HCT116 (cell line): Measurements from ENCODE around the gene TMEM145. TPM values are rescaled to one million over a fixed set of nuclear protein-coding genes. Genes with fewer than 3 reads are reported as not detected.

Source experiments
- ATAC-seq: fragments of 200-7000 bp; cut with Tn5 transposase; 2 replicates; pipeline ENCODE4 v1.9.1; 2020; ENCODE audit warnings: mild to moderate bottlenecking, moderate library complexity
- BruUV-seq: library from RNA; stranded (reverse); fragments of 400-500 nt; replicated peaks from 2 replicates; lab custom pipeline; 2021; lab: Mats Ljungman, UMichigan
- CTCF ChIA-PET: fragments of 300-600 bp; sonication (Branson Sonifier 250); formaldehyde crosslinking; loops from one replicate; lab custom pipeline; 2021; ENCODE audit warnings: antibody characterized with exemption; lab: Charles Lee
- POLR2A ChIA-PET: fragments of 300-600, 350-600 bp; sonication (Branson Sonifier 250); formaldehyde crosslinking; loops from one replicate; lab custom pipeline; 2021; ENCODE audit warnings: antibody characterized with exemption; lab: Charles Lee
- RAD21 ChIA-PET, 2 experiments: fragments of 300-600 bp; sonication (Branson Sonifier 250); formaldehyde crosslinking; loops; one replicate each; lab custom pipeline; 2023; ENCODE audit warnings: low total read pairs in 2 of 2; ENCODE audit not compliant: uncharacterized antibody in 2 of 2, unreplicated experiment in 2 of 2, low non-redundant PET in 1 of 2; lab: Charles Lee
- DNase-seq: peaks from one replicate; pipeline ENCODE4 v3.0.0-alpha.2; 2010; ENCODE audit warnings: low read depth, low spot score
- H2AFZ ChIP-seq: fragments of 200-600 bp; shearing (Covaris generic), sonication (generic); 2 replicates; pipeline ENCODE4 v1.6.1; 2017; ENCODE audit warnings: low read depth, mixed run types, mixed read lengths, antibody characterized with exemption, low read length; ENCODE audit not compliant: poor library complexity, severe bottlenecking
- H3K27ac ChIP-seq: 2 replicates; pipeline ENCODE4 v1.5.1; 2012; ENCODE audit warnings: low read depth, low read length
- H3K27me3 ChIP-seq: fragments of 200-600 bp; sonication (generic); 2 replicates; pipeline ENCODE4 v1.6.1; 2016; ENCODE audit warnings: mixed run types, low read length, mixed read lengths; ENCODE audit not compliant: insufficient read depth
- H3K36me3 ChIP-seq, 2 experiments: fragments of 200-500 bp in 1 of 2; fragments of 200-600 bp in 1 of 2; sonication (Bioruptor generic) in 1 of 2; sonication (generic) in 1 of 2; 2 replicates each; pipeline versions ENCODE4 v1.5.1 to v1.6.1; 2014 to 2016; ENCODE audit warnings: low read length in 2 of 2, inconsistent platforms in 1 of 2, mixed read lengths in 1 of 2, mixed run types in 1 of 2; ENCODE audit not compliant: insufficient read depth in 2 of 2, control insufficient read depth in 1 of 2
- H3K4me1 ChIP-seq, 2 experiments: fragments of 200-600 bp in 1 of 2; sonication (generic) in 1 of 2; 2 replicates each; pipeline versions ENCODE4 v1.5.1 to v1.6.1; 2012 to 2017; ENCODE audit warnings: low read length in 2 of 2, inconsistent platforms in 1 of 2, mild to moderate bottlenecking in 1 of 2, mixed read lengths in 1 of 2, mixed run types in 1 of 2, moderate library complexity in 1 of 2; ENCODE audit not compliant: insufficient read depth in 2 of 2, control insufficient read depth in 1 of 2
- H3K4me2 ChIP-seq: fragments of 200-600 bp; sonication (generic); 2 replicates; pipeline ENCODE4 v1.6.1; 2017; ENCODE audit warnings: mixed run types, low read length, mixed read lengths
- H3K4me3 ChIP-seq, 2 experiments: fragments of 200-600 bp in 1 of 2; sonication (generic) in 1 of 2; replicated peaks in 1 of 2; 2 replicates each; pipeline ENCODE4 v1.5.1; 2011 to 2016; ENCODE audit warnings: low read length in 2 of 2, control low read depth in 1 of 2, low read depth in 1 of 2, mild to moderate bottlenecking in 1 of 2, mixed read lengths in 1 of 2, mixed run types in 1 of 2
- H3K79me2 ChIP-seq: fragments of 200-600 bp; sonication (generic); 2 replicates; pipeline ENCODE4 v1.6.1; 2017; ENCODE audit warnings: mild to moderate bottlenecking, mixed run types, low read length, moderate library complexity, mixed read lengths; ENCODE audit not compliant: insufficient read depth
- H3K9ac ChIP-seq: fragments of 200-600 bp; sonication (generic); 2 replicates; pipeline ENCODE4 v1.6.1; 2016; ENCODE audit warnings: low read length, mixed read lengths
- H3K9me2 ChIP-seq: fragments of 200-600 bp; sonication (generic), shearing (Covaris generic); 2 replicates; pipeline ENCODE4 v1.6.1; 2017; ENCODE audit warnings: mixed run types, mild to moderate bottlenecking, moderate library complexity; ENCODE audit not compliant: insufficient read depth
- H3K9me3 ChIP-seq, 2 experiments: fragments of 200-500 bp in 1 of 2; fragments of 200-600 bp in 1 of 2; sonication (Bioruptor generic) in 1 of 2; sonication (generic) in 1 of 2; 2 replicates each; pipeline ENCODE4 v1.6.1; 2014 to 2017; ENCODE audit warnings: low read length in 2 of 2, mixed read lengths in 2 of 2, inconsistent platforms in 1 of 2, low read depth in 1 of 2, mild to moderate bottlenecking in 1 of 2, mixed run types in 1 of 2, moderate library complexity in 1 of 2; ENCODE audit not compliant: control insufficient read depth in 1 of 2, insufficient read depth in 1 of 2
- H4K20me1 ChIP-seq: fragments of 200-600 bp; sonication (generic), shearing (Covaris generic); 2 replicates; pipeline ENCODE4 v1.6.1; 2017; ENCODE audit warnings: mixed run types, mild to moderate bottlenecking, moderate library complexity; ENCODE audit not compliant: insufficient read depth
- SIN3A ChIP-seq: IDR thresholded peaks from 2 replicates; pipeline ENCODE4 v1.6.1; 2012; ENCODE audit warnings: low read depth
- intact Hi-C: fragments of 100-400 bp; cut with micrococcal nuclease; formaldehyde crosslinking; loops from 2 replicates; pipeline ENCODE4 v1.10.0; 2022
- total RNA-seq: library from RNA; stranded (reverse); gene quantifications from one replicate; pipeline ENCODE4 v1.2.1, GENCODE V29; 2021; ENCODE audit not compliant: unreplicated experiment
- TF ChIP-seq, protein P1 (sequence below), 3 experiments: fragments of 200-600 bp in 1 of 3; sonication (generic) in 1 of 3; IDR thresholded peaks in 2 of 3; conservative IDR thresholded peaks in 1 of 3; 2 replicates each; pipeline ENCODE4 v1.5.1; 2012 to 2017; ENCODE audit warnings: low read depth in 2 of 3, low read length in 2 of 3, antibody characterized with exemption in 1 of 3, borderline replicate concordance in 1 of 3, control low read depth in 1 of 3, mild to moderate bottlenecking in 1 of 3, mixed read lengths in 1 of 3, mixed run types in 1 of 3, moderate library complexity in 1 of 3; ENCODE audit not compliant: insufficient read depth in 1 of 3
- TF ChIP-seq, protein P2 (sequence below): IDR thresholded peaks from 2 replicates; pipeline ENCODE4 v1.6.1; 2012; ENCODE audit warnings: low read depth

Gene TMEM145
- total RNA-seq, 1 experiment from 2014 or later = 7.2 TPM

DNA sequence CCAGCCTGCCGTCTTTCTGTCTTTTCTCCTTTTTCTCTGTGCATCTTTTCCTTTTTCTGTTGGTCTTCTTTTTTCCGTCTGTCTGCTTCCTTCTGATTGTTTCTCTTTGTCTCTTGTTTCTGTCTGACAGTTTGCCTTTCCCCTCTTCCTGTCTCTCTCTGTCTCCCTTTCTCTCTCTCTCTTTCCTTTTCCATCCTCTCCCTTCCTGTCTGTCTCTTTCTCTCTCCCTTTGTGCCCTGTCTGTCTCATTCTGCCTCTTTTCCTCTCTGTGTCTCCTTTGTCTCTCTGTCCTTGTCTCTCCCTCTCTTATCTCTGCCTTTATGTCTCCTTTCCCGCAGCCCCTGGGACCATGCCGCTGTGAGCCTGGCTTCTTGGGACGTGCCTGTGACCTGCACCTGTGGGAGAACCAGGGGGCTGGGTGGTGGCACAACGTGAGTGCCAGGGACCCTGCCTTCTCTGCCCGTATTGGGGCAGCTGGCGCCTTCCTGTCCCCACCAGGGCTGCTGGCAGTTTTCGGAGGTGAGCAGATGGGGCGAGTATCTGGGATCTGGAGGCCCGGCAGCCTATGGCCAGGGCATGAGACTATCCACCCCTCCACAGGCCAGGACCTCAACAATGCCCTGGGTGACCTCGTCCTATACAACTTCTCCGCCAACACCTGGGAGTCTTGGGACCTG lies 21.7 kb downstream of the TMEM145 start:
- peaks cover 0 to 3% of the 10 kb centered on the region in 2 experiments; a peak in 2 of 4 replicates for H3K36me3 ChIP-seq
- no peaks in the 10 kb centered on the region for H3K27me3 ChIP-seq
- H3K4me1 ChIP-seq = no peaks in the 10 kb centered on the region
- TSS peak; percentile 12 for BruUV-seq
- ATAC-seq (no peak), DNase-seq (no peak)
- TF ChIP-seq, protein P1, sequence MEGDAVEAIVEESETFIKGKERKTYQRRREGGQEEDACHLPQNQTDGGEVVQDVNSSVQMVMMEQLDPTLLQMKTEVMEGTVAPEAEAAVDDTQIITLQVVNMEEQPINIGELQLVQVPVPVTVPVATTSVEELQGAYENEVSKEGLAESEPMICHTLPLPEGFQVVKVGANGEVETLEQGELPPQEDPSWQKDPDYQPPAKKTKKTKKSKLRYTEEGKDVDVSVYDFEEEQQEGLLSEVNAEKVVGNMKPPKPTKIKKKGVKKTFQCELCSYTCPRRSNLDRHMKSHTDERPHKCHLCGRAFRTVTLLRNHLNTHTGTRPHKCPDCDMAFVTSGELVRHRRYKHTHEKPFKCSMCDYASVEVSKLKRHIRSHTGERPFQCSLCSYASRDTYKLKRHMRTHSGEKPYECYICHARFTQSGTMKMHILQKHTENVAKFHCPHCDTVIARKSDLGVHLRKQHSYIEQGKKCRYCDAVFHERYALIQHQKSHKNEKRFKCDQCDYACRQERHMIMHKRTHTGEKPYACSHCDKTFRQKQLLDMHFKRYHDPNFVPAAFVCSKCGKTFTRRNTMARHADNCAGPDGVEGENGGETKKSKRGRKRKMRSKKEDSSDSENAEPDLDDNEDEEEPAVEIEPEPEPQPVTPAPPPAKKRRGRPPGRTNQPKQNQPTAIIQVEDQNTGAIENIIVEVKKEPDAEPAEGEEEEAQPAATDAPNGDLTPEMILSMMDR (IDR thresholded peaks at IDR 0.05 in 2 of 3, conservative IDR thresholded peaks at IDR 0.05 in 1 of 3; ENCODE audit: borderline replicate concordance in 1 of 3, insufficient read depth in 1 of 3, low read depth in 2 of 3, low read length in 2 of 3) = no peak
- TF ChIP-seq, protein P2, sequence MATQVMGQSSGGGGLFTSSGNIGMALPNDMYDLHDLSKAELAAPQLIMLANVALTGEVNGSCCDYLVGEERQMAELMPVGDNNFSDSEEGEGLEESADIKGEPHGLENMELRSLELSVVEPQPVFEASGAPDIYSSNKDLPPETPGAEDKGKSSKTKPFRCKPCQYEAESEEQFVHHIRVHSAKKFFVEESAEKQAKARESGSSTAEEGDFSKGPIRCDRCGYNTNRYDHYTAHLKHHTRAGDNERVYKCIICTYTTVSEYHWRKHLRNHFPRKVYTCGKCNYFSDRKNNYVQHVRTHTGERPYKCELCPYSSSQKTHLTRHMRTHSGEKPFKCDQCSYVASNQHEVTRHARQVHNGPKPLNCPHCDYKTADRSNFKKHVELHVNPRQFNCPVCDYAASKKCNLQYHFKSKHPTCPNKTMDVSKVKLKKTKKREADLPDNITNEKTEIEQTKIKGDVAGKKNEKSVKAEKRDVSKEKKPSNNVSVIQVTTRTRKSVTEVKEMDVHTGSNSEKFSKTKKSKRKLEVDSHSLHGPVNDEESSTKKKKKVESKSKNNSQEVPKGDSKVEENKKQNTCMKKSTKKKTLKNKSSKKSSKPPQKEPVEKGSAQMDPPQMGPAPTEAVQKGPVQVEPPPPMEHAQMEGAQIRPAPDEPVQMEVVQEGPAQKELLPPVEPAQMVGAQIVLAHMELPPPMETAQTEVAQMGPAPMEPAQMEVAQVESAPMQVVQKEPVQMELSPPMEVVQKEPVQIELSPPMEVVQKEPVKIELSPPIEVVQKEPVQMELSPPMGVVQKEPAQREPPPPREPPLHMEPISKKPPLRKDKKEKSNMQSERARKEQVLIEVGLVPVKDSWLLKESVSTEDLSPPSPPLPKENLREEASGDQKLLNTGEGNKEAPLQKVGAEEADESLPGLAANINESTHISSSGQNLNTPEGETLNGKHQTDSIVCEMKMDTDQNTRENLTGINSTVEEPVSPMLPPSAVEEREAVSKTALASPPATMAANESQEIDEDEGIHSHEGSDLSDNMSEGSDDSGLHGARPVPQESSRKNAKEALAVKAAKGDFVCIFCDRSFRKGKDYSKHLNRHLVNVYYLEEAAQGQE = no peak
- no peak for TF ChIP-seq SIN3A
- TF ChIP-seq, all 23 proteins: peak for 0
- Histone ChIP-seq H3K79me2 (no peaks in the 10 kb centered on the region; the same call in 1 of the 2 replicates), H3K9me2 (no peaks in the 10 kb centered on the region), H3K9ac (no peak overlapping the region), H3K9me3 (no peaks in the 10 kb centered on the region), H3K4me2 (no peak overlapping the region), H4K20me1 (no peaks in the 10 kb centered on the region), H3K27ac (no peak overlapping the region), H3K4me3 (no peak overlapping the region), H2AFZ (no peak overlapping the region)
- intact Hi-C loops = no loop called here
- RAD21 ChIA-PET = no interaction called here
- CTCF ChIA-PET = no interaction called here
- POLR2A ChIA-PET = no interaction called here
